ENCODE results near the gene MKX.
A peak's percentile ranks its signal among the peaks of the same experiment; 100 is the strongest.

Gene MKX

GRCh38 chr10:27741173-27742091, 4.2 kb downstream of the MKX start:
- no peak for TF ChIP-seq CTCF (IDR thresholded peaks at IDR 0.05)
- H3K9me3 ChIP-seq, result no peaks in the 10 kb centered on the region
- peaks cover 0 to 3% of the 10 kb centered on the region in 2 donors for H3K27me3 ChIP-seq
- peaks cover 0 to 37% (median 19%) of the 10 kb centered on the region in 4 donors for H3K4me1 ChIP-seq
- H3K4me3 ChIP-seq, result peak overlapping the region; percentile 63 to 87
- intact Hi-C loops (cut with DNase I; ENCODE audit: low total_unique reads), result loop anchor here (2.0 to 10.0 kb wide), 4 partner anchors 436 to 641 kb away; partner anchors contain the start of gene MPP7
- DNase-seq, result peak in 1 of 2 donors; percentile 64
- H3K27ac ChIP-seq, result peak overlapping the region; percentile 98 to 99
- no peaks in the 10 kb centered on the region for H3K36me3 ChIP-seq

- Histone ChIP-seq H3K4me3 (no peak overlapping the region), H3K9me3 (no peaks in the 10 kb centered on the region), H3K27ac (peak overlapping the region; percentile 27 to 52), H3K27me3 (no peaks in the 10 kb centered on the region), H3K4me1 (peaks cover 0 to 33% (median 8%) of the 10 kb centered on the region in 4 donors), H3K36me3 (no peaks in the 10 kb centered on the region)
- intact Hi-C loops (cut with DNase I; ENCODE audit: low total_unique reads), result no loop called here
- TF ChIP-seq CTCF (IDR thresholded peaks at IDR 0.05), result no peak
- no peak for DNase-seq
These were observed 9.2 kb downstream of the MKX start for GRCh38 chr10:27736396-27736795.

GRCh38 chr10:27730041-27730440, 15.6 kb downstream of the MKX start:
- H3K27ac ChIP-seq, result peak overlapping the region; percentile 71 to 85
- DNase-seq, result no peak
- no peaks in the 10 kb centered on the region for H3K36me3 ChIP-seq
- no peaks in the 10 kb centered on the region for H3K9me3 ChIP-seq
- H3K4me3 ChIP-seq, result no peak overlapping the region
- peaks cover 0 to 68% (median 5%) of the 10 kb centered on the region in 4 donors for H3K4me1 ChIP-seq
- no peaks in the 10 kb centered on the region for H3K27me3 ChIP-seq
- intact Hi-C loops (cut with DNase I; ENCODE audit: low total_unique reads), result no loop called here
- no peak for TF ChIP-seq CTCF (IDR thresholded peaks at IDR 0.05)

- Histone ChIP-seq H3K27ac (peak overlapping the region; percentile 71 to 85), H3K4me3 (peak overlapping the region; percentile 28 to 40), H3K36me3 (no peaks in the 10 kb centered on the region), H3K27me3 (no peaks in the 10 kb centered on the region), H3K9me3 (no peaks in the 10 kb centered on the region), H3K4me1 (peaks cover 0 to 86% (median 10%) of the 10 kb centered on the region in 4 donors)
- intact Hi-C loops (cut with DNase I; ENCODE audit: low total_unique reads), result no loop called here
- DNase-seq, result no peak
- no peak for TF ChIP-seq CTCF (IDR thresholded peaks at IDR 0.05)
These were observed 17.3 kb downstream of the MKX start for GRCh38 chr10:27728338-27728737.

GRCh38 chr10:27724287-27724686, 21.3 kb downstream of the MKX start:
- Histone ChIP-seq H3K36me3 (no peaks in the 10 kb centered on the region), H3K4me1 (peaks cover 0 to 86% (median 11%) of the 10 kb centered on the region in 4 donors), H3K9me3 (no peaks in the 10 kb centered on the region), H3K27me3 (no peaks in the 10 kb centered on the region), H3K4me3 (no peak overlapping the region), H3K27ac (peak overlapping the region; percentile 71 to 85)
- no peak for DNase-seq
- intact Hi-C loops (cut with DNase I; ENCODE audit: low total_unique reads), result no loop called here
- no peak for TF ChIP-seq CTCF (IDR thresholded peaks at IDR 0.05)

Measured in tibial artery (tissue), 4 donors.